ENCODE results near the gene TMEM158.

Gene TMEM158

DNA sequence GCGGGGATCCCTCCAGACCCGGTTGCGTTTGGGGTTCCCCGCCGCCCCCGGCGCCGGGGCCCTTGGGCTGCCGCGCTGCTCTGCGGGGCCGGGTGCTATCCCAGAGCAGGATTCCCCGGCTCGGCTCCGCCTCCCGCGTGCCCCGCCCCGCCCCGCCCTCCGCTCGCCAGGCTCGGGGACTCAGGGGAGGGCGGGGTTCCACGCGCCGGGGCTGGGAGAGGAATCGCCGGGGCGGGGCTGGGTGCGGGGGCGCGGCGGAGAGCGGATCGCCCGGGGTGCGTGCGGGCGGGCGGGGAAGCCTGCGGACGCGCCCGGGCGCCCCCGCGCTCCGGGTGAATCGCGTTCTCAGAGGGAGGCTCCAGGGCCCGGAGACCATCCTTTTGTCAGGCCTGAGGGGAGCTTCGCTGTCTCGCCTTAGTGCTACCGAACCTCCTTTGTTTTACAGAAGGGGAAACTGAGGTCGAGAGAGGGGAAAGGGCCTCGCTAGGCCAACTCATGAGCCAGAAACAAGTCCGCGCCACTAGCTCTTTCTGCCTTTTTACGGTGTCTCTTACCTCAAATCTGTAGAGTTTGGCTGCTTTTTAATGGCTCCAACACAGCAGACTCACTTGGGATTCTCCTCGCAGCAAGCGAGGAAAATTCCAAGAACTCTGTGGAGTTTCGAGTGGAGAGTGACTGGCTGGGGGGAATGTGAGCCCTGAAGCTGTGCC is at the start of gene TMEM158:
Gene TMEM158, minus strand, starts transcription at position 82 of the 710 bp plus-strand sequence. CDS start 260 bp downstream, outside the sequence.
- no peak for DNase-seq (ENCODE audit: low read depth)
- TF ChIP-seq, protein P1, sequence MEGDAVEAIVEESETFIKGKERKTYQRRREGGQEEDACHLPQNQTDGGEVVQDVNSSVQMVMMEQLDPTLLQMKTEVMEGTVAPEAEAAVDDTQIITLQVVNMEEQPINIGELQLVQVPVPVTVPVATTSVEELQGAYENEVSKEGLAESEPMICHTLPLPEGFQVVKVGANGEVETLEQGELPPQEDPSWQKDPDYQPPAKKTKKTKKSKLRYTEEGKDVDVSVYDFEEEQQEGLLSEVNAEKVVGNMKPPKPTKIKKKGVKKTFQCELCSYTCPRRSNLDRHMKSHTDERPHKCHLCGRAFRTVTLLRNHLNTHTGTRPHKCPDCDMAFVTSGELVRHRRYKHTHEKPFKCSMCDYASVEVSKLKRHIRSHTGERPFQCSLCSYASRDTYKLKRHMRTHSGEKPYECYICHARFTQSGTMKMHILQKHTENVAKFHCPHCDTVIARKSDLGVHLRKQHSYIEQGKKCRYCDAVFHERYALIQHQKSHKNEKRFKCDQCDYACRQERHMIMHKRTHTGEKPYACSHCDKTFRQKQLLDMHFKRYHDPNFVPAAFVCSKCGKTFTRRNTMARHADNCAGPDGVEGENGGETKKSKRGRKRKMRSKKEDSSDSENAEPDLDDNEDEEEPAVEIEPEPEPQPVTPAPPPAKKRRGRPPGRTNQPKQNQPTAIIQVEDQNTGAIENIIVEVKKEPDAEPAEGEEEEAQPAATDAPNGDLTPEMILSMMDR (IDR thresholded peaks at IDR 0.05; ENCODE audit: control insufficient read depth, extremely low read depth, insufficient read depth): no peak
- H3K4me3 ChIP-seq (ENCODE audit: low read depth, low read length): peak within 1 kb of the TSS; percentile 40

DNA sequence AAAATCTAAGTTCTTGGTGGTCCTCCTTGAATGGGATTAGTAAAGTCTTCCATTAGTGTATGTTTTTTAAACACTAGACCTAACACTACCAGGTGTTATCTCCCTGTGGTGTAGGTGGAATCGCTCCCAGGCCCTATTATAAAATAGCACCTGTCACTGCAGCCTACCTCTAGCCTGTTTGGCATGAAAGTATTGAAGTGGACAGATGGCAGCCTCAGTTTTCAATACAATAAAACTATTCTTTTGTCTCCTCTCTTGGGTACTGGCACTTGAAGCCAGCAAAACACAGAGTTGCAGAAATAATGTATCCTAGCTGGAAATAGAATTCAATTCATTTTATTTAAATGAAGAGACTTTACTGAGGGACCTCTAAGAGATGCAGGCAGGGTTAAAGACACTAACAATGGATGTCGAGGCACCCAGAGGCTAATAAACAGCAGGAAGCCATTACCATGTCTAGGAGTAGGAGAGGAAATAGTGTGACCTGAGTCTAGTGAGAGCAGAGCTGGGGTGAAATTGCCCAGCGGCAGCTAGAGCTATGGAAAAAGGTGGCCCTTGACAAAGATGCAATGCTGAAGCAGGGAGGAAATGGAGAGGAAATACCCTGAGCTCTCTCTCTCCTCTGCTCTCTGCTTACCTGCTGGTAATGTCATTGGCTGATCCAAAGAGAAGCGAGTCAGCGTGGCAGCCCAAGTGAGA is 49.1 kb upstream of the TMEM158 start:
- TF ChIP-seq, protein P1 (IDR thresholded peaks at IDR 0.05; ENCODE audit: control insufficient read depth, extremely low read depth, insufficient read depth): no peak
- no peak overlapping the region for H3K4me3 ChIP-seq (ENCODE audit: low read depth, low read length)
- no peak for DNase-seq (ENCODE audit: low read depth)

DNA sequence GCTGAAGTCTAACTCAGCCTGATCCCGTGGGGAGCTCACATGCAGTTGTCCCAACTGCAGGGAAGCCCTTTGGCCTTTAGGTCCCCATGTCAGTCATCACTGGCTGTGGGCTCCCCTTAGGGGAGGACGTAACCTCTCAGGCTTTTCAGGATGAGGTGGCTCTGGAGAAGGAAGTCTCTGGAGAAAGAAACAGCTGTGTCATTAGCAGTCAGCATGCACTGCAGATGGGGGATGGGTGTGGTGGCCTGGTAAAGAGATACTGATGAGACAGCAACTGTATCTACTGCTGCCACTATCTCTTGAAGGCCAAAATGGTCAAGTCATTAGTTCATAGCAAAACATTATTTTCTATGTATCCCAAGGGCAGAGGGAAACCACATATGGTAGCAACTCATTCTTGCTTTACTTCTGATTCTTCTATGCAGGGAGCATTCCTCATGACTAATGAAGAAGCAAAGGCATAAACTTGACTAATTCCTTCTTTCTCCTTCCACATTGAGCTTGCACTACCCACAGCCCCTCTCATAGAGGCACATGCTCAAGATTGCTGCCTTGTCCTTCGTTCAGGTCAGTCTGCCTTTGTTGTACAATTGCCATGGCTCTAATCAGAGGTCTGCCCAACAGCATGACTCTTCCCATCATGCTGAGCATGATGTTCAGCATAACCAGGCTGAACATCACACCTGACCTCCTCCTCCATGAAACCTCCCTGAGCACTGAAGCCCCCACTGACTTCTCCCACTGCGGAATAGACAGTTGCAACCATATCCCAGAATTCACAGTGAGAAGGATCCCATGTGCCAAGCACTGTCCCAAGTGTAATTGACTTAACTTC is 47.8 kb upstream of the TMEM158 start:
- H3K4me3 ChIP-seq (ENCODE audit: low read depth, low read length): no peak overlapping the region
- no peak for DNase-seq (ENCODE audit: low read depth)
- TF ChIP-seq, protein P1 (IDR thresholded peaks at IDR 0.05; ENCODE audit: control insufficient read depth, extremely low read depth, insufficient read depth): no peak

DNA sequence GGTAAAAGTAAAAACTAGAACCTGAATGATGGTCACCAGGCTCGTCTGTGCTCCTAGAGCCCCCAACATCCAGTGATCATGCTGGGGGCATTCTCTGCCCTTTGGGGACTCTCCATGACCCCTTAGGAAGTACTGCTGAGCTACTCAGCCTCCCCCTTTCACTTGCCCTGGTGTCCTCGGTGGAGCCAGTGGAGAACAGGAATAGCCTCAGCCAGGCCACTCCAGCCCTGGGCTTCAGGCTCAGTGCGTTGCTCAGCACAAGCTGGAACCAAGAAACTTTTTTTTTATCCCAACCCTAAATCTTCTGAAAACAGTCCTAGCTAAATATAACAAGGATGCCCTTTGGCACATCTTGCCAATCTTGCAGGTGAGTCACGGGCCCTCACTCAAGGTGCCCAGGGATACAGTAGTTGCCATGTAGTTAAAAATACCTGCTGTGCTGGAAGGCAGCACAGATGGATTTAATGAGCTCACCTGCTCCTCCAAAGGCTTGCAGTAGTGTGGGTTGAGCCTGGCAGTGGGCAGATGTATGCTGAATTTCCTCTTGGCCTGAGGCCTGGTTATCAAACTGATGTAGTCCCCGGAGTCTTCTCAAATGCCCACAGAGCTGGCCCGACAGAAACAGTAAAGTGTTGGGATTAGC is 46.9 kb upstream of the TMEM158 start:
- DNase-seq (ENCODE audit: low read depth): peak; percentile 83
- TF ChIP-seq, protein P1 (IDR thresholded peaks at IDR 0.05; ENCODE audit: control insufficient read depth, extremely low read depth, insufficient read depth): no peak
- H3K4me3 ChIP-seq (ENCODE audit: low read depth, low read length): no peak overlapping the region

DNA sequence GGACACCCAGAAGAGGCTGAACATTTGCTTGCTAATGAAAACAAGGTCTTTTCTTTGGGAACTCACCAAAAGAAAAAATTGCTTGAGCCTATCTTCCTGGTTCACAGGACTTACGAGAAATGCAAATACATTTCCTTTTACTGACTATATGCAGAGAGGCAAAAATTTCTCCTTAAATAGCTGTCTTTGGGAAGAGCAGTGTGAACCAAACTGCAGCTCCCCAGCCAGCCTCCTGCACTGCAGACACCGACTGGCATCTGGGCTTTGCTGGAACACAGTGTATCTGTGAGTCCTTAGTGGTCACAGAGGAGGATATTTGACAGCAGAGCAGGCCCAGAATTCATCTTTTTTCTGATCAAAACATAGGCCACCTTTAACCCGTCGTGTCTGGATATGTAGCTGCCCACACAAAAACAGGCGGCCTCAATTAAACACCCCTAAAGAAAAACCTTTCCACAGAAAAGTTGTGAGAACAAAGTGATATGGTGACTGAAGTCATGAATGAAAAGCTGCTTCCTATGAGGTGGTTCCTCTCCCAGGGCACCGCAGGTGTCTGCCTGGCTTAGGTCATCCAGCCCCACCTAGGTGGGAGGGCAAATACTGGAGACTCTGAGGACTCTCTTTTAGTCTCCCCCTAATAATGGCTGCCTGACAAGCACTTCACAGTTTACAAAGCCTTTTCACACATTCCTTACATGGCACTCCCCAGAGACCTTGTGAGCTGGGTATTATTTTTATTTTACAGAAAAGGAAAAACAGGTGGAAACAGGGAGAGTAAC is 46.1 kb upstream of the TMEM158 start:
- H3K4me3 ChIP-seq (ENCODE audit: low read depth, low read length): no peak overlapping the region

More for the DNA sequence above, 46.1 kb upstream of the TMEM158 start:
- no peak for DNase-seq (ENCODE audit: low read depth)
- TF ChIP-seq, protein P1 (IDR thresholded peaks at IDR 0.05; ENCODE audit: control insufficient read depth, extremely low read depth, insufficient read depth): no peak

Data from LNCaP clone FGC (cell line).